Caki2 (cell line): Measurements from ENCODE around the gene POLR3A. TPM values are rescaled to one million over a fixed set of nuclear protein-coding genes. Genes with fewer than 3 reads are reported as not detected.

Experiments used
- DNase-seq: peaks from one replicate; pipeline ENCODE4 v3.0.0-alpha.2; 2015; ENCODE audit warnings: low read depth
- in situ Hi-C: cut with HindIII; loops from 2 replicates; pipeline ENCODE4 v1.10.0; 2016; ENCODE audit warnings: low sequenced_read_pairs, low pct_unique_long_range_greater_than_20kb, mixed read lengths
- total RNA-seq: library from RNA; depleted of rRNA; stranded (reverse); fragments of >200 nt; shearing (Covaris generic); gene quantifications from 2 replicates; pipeline ENCODE4 v1.2.3, GENCODE V29; 2014; ENCODE audit warnings: low replicate concordance

The POLR3A gene
- total RNA-seq, 1 experiment from 2014 or later = 11.1 TPM

DNA sequence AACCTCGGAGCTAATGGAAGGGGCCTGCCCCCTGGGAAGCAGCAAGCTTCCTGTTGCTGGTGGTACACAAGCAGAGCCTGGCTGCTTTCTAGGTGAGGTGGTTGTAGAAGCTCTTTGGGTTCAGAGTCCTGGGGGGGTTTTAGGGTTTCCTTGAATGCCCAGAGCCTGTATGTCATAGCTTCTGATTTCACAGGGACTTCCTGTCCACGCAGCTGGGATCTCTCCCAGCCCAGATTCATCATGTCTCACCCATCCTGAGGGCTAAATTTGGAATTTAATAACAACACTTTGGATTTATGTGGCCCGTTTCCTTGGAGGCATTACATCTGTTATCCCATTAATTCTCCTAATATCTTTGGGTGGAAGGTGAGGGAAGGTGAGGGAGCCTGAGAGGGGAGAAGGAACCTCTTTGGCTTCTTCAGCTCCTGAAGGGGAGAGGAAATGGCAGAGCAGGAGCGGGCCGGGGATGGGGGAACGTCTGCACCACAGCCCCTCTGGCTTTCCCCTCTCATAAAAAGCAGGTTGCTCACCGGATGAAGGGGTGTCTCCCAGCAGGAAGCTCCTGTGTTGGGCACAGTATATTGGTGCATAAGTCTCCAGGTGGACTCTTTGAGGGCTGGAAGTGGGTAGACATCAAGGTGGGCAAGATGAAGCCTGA, 24.0 kb upstream of the POLR3A start:
- no peak for DNase-seq
- in situ Hi-C loops = no loop called here

DNA sequence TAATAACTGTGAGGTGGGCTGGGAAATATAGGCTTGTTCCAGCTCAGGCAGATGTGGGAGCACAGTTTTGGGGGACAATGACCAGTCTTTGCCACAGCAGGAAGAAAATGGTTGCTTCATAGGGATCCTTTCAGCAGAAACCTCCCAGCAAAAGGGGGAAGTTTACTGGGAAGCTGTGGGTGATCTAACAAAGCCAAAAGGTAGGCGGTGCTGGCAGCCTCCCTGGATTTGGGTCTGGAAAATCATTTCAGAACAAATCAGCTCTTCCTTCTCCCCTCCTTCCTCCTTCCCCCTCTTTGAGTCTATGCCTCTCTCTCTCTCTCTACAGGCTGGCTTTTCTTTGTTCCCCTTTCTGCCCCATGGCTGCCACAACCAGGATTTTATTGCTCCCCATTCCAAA, 20.5 kb upstream of the POLR3A start:
- no peak for DNase-seq
- in situ Hi-C loops = no loop called here

DNA sequence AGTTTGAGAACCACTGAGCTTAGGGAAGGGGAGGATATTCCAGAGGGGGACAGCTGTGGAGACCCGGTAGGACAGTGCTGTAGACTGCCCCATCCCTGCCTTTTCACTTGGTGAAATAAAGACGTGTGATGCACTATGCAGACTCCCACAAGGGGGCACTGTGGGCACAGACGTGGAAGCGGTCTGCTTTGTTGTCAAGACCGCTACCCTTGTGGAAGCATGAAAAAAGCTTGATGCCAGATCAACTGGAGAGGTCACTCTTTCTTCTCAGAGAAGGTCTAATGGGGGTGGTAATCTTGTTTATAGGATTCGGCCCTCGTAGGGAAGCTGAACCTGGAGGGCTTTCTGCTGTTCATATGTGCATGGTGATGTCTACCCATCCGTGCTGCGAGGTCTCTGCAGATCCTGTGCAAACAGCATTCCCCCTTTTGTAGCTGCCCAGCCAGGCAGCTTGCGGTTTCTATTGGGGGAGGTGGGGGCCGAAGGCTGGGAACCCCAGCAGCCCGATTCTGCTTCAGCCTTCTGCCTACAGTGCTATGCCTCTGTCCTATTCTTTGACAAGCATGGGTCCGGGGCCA, 18.1 kb upstream of the POLR3A start:
- DNase-seq = peak; percentile 69
- in situ Hi-C loops = no loop called here

DNA sequence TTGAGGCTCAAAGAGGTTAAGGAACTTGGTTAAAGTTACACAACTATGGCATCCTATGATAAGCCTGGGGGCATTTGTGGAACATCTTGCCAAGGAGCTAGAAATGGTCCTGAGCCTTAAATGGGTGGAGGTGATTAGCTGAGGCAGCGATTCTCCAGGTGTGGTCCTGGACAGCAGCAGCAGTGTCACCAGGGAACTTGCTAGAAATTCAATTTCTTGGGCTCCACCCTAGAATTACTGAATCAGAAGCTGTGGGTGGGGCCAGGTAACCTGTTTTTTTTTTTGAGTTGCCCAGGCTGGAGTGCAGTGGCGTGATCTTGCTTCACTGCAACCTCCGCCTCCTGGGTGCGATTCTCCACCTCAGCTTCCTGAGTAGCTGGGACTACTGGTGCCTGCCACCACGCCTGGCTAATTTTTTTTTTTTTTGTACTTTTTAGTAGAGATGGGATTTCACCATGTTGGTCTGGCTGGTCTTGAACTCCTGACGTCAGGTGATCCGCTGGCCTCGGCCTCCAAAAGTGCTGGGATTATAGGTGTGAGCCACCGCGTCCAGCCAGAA, 17.5 kb upstream of the POLR3A start:
- in situ Hi-C loops = no loop called here

DNA sequence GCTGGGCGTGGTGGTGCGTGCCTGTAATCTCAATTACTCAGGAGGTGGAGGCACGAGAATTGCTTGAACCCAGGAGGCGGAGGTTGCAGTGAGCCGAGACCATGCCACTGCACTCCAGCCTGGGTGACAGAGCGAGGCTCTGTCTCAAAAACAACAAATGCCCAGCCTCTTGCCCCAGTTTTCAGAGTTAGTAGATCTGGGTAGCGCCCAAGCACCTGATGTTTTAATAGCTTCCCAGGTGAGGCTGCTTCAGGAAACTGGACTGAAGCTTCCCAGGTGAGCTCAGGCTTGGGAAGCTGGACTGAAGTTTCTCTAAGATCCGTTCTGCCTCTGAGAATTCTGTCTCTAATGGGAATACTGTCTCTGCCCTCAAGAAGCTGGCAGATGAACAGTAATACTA, 16.5 kb upstream of the POLR3A start:
- in situ Hi-C loops = no loop called here
- DNase-seq = no peak

More for the DNA sequence above, 17.5 kb upstream of the POLR3A start:
- DNase-seq = no peak

DNA sequence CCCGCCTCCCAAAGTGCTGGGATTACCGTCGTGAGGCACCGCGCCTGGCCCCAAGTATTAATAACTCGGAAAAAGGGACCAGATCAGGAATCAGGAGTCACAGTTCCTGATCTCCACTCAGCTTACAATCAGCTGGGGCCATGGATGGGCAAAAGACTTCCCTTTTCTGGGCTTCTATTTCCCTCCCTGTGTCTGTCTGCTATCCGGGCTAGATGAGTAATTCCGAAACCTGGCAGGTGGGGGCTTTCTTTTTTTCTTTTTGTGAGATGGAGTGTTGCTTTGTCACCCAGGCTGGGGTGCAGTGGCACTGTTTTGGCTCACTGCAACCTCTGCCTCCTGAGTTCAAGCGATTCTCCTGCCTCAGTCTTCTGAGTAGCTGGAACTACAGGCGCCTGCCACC, 15.9 kb upstream of the POLR3A start:
- no peak for DNase-seq
- in situ Hi-C loops = no loop called here

DNA sequence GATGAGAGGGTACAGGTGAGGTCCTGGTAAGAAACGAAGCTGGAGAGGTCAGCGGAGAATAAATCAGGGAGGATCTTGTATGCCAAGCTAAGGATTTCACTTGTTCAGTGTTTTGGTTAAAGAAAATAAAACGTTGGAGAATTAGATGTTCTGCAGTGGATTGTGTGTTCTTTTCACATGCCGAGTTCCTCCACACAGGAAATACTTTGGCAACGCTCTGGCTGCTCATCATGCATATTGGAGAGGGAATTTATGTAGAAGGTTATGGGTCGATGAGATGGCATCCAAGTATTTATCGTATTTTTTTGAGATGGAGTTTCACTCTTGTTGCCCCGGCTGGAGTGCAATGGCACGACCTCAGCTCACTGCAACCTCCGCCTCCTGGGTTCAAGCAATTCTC, 15.4 kb upstream of the POLR3A start:
- DNase-seq = no peak
- in situ Hi-C loops = no loop called here

DNA sequence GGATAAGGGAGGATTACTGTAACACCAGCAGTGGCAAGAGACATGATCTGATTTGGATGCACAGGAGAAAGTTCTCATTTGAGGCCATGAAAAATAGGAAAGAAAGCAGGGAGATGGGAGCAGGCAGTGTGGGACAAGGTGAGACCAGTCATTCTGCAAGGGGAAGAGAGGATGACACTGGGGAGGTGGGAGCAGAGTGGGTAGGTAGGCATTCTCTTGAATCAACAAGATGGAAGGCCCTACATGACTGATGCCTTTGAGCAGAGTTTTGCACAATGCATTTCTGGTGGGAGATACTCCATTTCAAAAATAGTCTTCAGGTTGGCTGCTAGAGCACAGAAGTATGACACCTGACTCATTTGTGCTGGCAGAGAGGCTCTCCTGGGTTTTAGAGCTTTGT, 14.9 kb upstream of the POLR3A start:
- no peak for DNase-seq
- in situ Hi-C loops = no loop called here

DNA sequence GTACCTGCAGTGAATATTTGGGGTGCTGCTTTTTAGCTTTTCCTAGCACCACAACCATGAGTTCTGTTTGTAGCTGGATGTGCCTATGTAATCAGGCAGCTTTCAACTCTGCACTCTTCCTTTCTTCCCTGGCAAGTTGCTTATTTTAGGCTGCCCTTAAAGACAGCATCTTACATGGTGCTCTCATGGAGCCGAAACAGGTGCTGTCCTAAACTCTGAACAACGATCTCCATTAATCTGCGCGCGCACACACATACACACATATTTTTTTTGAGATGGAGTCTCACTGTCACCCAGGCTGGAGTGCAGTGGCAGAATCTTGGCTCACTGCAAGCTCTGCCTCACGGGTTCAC, 13.4 kb upstream of the POLR3A start:
- no peak for DNase-seq
- in situ Hi-C loops = no loop called here

DNA sequence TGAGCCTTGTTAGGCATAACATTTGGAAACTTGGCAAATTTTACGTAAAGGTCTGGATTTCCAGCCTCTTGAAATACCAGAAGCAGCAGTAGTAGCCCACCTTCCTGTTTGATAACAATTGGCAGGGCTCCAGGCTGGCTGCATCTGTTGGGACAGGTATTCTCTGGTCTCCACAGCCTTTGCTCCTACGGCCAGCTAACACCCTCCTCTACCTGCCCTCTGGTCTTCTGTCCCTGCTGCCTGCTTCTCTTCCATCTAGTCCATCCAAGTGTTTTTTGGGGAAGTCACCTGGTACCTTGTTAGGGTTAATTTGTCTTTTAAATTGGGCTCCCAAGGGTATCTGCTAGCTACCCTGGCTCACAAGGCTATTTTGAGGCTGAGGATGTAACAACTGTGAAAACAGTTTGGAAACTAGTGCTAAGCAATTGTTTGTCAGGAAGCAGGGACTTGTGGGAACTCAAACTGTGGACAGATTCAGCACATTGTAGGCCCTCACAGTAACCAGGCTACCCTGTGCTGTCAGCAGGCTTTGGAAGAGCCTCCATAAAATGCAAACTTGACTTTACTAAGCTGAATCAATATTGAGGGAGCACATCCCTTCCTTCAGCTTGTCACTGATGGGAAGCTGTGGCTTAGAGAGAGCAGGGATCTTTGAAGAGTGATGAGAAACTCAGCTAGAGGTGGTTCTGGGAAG, 12.9 kb upstream of the POLR3A start:
- in situ Hi-C loops = no loop called here
- no peak for DNase-seq

DNA sequence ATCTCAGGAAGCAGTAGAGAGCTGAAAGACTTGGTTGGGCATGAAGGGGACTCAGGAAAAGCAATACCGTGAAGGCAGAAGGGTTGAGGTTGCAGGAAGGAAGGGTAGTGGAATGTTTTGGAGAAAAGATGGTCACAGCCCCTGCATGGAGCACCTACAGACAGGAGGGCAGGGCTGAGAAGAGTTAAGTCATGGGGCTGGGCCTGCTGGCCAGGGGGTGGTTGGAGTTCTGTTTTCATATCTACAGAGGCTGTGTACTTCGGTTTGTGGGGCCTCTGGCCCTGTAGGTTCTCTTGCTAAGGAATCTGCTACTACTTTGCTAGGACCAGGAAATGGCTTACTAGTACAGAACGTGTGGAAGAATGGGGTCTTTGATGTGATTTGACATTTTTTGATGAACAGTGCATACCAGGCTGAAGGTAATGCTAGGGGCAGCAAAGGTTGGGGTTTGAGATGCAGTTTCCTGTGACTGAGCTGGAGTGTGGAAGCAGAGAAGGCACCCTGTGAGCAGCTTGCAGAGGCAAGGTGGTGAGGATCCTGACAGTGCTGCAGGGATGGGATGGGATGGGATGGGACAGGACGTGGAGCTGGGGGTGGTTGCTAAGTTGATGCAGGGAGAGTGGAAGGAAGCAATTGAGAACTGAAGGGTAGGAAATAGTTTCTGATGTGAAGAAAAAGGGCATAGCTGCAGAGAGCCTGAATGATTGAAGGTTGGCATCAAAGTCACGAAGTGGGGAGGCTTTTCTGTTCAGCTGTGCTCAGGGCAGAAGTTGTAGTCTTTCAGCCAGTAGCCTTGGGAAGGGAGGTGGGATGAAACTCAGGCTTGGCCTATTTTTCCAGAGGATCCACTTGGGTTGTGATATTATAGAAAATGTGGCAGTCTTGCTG, 12.1 kb upstream of the POLR3A start:
- in situ Hi-C loops = no loop called here
- DNase-seq = no peak

DNA sequence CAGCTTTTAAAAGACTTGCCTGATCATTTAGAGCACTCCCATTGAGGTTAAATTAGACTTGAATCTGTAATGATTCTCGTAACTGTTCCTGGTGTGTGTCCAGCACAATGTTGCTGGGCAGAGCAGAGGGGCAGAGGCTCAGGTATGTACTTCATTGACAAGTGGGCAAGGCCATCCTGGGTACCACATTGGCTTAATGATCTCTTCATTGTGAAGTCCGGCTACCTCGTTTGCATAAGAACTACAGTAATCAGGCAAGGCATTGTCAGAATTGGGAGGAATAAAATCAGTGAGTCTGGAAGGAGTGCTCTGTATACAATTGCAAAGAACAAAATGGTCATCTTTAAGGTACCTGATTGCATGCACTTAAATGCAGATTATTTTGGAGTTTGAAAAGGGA, 10.4 kb upstream of the POLR3A start:
- in situ Hi-C loops = no loop called here
- DNase-seq = no peak

DNA sequence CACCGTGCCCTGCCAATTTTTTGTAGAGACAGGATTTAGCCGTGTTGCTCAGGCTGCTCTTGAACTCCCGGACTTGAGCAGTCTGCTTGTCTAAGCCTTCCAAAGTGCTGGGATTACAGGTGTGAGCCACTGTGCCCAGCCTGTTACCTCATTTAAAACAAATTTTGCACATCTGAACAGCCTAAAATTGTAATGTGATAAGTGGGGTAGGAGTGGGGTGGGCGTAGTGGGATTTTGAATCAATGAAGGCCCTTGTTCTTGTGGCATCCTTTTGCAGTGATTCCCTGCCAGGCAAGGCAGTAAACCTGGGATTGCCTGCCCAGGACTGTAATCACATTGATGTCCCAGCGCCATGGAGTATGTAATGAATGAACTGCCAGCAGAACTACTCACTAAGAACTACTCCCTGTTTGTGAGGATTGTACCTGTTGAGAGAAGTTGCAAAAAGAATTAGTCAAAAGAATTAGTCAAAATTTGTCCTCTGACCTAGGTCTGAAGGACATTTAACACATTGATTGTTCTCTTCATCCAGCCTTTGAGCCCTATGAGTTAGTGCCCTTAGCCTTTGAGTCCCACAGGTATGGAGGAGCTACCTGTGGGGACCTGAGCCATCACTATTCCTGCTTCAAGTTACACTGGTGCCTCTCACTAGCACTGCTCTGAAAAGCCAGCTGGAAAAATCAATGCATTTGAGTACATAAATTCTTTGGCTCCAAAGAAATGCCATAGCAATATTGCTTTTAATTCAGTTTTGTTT, 9.7 kb upstream of the POLR3A start:
- no peak for DNase-seq
- in situ Hi-C loops = no loop called here

DNA sequence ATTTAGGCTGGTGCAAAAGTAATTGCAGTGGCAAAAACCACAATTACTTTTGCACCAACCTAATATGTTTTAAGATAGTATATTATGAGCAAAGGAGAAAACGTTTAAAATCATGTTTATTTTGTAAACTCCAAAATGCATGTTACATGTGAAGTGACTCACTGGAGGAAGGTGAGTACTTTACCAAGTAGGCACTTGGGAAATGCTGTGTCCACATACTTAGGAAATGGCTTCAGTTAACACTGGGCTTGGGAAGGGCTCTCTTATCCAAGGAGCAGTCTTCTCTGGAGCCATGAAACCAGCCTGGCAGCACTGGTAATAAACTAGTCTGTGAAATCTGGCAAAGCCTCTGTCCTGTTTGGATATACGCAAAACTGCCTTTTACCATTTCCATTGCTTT, 8.8 kb upstream of the POLR3A start:
- DNase-seq = no peak
- in situ Hi-C loops = no loop called here

DNA sequence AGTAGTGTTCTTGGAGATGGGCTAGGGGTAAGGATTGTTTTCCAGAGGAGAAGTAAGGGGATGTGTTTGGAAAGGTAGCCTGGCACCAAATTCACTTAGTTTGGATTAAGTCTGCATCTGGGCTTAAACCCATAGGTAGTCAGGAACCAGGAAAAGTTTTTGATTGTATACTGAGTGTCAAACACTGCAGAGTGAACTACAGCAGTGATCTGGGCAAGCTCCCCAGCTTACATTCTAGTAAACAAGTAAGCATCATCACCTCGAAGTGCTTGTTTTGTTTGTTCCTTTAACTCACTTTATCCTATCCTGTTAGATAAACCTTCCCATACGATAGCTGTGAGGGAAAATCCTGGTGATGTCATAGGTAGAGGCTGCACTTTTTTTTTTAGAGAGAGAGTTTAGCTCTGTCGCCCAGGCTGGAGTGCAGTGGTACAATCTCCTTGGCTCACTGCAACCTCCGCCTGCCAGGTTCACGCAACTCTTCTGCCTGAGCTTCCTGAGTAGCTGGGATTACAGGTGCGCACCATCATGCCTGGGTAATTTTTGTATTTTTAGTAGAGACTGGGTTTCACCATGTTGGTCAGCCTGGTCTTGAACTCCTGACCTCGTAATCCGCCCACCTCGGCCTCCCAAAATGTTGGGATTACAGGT, 6.7 kb upstream of the POLR3A start:
- in situ Hi-C loops = no loop called here
- DNase-seq = no peak

DNA sequence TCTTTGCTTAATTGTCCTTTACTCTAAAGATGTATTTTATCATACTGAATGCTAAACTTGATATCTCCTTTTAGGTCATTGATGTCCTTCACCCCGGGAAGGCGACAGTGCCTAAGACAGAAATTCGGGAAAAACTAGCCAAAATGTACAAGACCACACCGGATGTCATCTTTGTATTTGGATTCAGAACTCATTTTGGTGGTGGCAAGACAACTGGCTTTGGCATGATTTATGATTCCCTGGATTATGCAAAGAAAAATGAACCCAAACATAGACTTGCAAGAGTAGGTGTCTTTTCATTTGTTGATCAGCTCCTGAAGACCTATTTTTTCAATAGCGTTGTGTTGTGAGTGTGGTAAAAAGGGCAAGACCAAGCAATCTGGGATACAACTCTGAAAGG, 6.1 kb upstream of the POLR3A start:
- in situ Hi-C loops = no loop called here
- no peak for DNase-seq

DNA sequence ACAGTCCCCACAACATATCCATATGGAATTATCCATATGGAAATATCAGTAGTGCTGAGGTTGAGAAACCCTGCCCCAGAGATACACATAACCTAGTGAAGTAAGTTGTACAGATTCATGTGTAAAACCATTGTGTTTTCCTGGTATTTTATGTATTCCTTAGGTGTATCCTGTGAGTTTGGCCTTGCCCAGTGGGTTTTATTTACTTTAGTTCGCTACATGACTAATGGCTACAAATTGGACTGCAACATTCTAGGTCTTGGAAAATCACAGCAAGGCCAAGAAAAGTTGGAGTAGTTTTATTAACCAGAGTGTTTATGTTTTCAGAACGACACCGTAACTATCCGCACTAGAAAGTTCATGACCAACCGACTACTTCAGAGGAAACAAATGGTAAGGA, 5.7 kb upstream of the POLR3A start:
- in situ Hi-C loops = no loop called here
- no peak for DNase-seq
